Suprapubic skin (tissue), 3 donors: ENCODE measurements around the gene MARS2.

ENCODE experiments used
- CTCF ChIP-seq, 2 donors: fragments of 200-600 bp in 1 of 2; fragments of 450-650 bp in 1 of 2; sonication (generic) in 1 of 2; IDR thresholded peaks; one replicate each; pipeline ENCODE4 v1.5.1; 2016 to 2019; ENCODE audit warnings: antibody characterized with exemption in 2 of 2, mild to moderate bottlenecking in 1 of 2, moderate library complexity in 1 of 2
- EP300 ChIP-seq: sonication (generic); formaldehyde crosslinking; IDR thresholded peaks from one replicate; pipeline ENCODE4 v1.6.1; 2017; ENCODE audit warnings: antibody characterized with exemption

GRCh38 chr2:197666277-197666676 is 38.9 kb upstream of the MARS2 start:
- TF ChIP-seq CTCF (IDR thresholded peaks at IDR 0.05) (no peak), EP300 (no peak)
